A204.1 (cell line): ENCODE measurements around the gene NCBP1.
A peak's percentile ranks its signal among the peaks of the same experiment; 100 is the strongest.
"Not testable (repeated sequence)": the region's sequence is repeated elsewhere in the genome, so short reads cannot be mapped to it uniquely, and the experiment has no call there.

ENCODE experiments used
- FAIRE-seq: peaks from 2 replicates; lab custom pipeline; 2012; peaks lifted over from hg19 to GRCh38; lab: Jason Lieb, UNC

Gene NCBP1

GRCh38 chr9:97673922-97674321 lies 40.3 kb downstream of the NCBP1 start:
- no peak for FAIRE-seq

GRCh38 chr9:97675655-97676054 lies 42.0 kb downstream of the NCBP1 start:
- FAIRE-seq, result no peak

DNA sequence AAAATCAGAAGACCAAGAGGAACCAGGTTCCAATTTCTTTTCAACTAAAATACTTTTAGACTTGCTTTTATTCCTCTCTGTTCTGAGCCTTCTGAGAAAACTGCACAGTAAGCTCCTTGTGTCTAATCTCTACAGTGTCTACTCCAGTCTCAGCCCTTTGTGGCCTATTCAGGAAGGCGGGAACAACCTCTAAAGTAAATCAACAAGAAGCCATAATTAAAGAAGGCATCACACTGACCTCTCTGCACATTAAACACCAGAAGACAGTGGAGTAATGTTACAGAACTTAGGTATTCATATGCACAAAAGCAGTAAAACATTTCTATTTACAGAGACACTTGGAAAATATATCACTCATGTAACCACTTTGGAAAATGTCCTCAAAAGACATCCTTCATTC lies 48.6 kb downstream of the NCBP1 start:
- no peak for FAIRE-seq

GRCh38 chr9:97688654-97689053 lies 55.0 kb downstream of the NCBP1 start:
- FAIRE-seq, result no peak

GRCh38 chr9:97689401-97690180 lies 56.0 kb downstream of the NCBP1 start:
- no peak for FAIRE-seq

DNA sequence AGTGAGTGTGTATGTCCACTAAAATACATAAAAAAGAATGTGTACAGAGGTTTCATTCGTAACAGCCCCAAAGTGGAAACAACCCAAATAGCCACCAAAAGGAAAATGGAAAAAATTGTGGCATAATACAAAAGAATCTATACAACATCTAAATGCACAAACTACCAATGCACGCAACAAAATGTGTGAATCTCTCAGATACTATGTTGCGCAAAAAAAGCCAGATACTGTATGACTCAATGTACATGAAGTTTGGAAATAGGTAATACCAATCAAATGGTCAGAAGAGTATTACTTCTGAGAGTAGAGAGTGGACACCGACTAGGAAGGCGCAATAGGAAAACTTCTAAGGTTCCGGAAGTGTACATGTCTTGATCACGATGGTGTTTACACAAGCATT lies 61.1 kb downstream of the NCBP1 start:
- FAIRE-seq, result no peak

GRCh38 chr9:97695390-97695789 lies 61.8 kb downstream of the NCBP1 start:
- FAIRE-seq, result no peak

DNA sequence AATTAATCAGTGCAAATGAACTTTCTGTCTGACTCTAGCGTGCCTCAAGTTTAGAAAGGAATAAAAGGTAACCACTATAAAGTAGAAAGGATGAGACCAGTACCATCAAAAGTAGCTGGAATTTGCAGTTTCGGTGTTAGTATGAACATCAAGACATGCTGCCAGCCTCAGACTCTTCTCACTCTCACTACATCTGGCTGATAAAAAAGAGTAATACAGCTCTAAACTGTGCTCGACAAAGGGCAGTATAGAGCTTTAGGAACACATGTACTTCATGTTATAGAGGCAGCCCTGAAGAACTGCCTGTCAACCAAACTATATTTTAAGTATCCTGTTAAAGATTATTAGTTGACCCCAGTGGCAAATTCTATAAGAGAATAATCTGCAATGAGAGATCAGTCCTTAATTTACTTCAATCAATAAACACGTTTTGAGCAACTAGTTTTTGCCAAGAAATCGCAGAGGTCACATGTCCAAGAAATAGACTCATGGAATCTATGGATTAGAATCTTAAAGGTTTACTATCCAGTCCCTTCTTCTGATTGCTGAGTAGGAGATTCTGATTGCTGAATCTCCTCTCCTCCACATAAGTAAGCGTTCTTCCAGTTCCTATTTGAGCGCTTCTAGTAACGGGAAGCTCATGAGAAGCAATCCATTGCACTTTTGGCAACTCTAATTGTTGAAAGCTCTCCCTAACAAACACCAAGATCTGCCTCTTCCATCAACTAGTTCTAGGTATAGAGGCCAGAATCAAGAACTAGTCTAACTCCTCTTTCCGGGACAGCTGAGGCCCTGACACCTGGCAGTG lies 62.6 kb downstream of the NCBP1 start:
- FAIRE-seq, result no peak

- FAIRE-seq, result peak; percentile 30
Measured at GRCh38 chr9:97696803-97697601, 63.4 kb downstream of the NCBP1 start, which contains the start of gene XPA. TSS of gene XPA (minus strand) at chr9:97697340. CDS start at chr9:97697292, 48 bp downstream.

DNA sequence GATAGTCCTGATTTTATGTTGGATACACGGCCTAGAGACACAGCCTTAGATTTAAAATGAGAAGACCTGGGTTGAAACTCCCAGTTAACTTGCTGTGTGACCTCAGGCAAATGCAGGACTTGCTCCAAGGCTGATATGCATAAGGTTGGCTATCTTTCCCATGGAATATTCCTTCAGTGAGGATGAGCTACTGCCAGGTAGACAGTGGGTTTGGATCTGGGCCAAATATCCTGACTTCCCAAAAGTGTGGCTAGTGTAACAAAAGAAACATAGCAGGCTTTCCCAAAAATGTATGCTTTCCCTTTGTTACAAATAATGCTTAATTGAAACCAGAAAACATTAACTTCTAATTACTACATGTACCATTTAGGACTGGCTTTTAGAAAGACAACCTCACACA lies 64.2 kb downstream of the NCBP1 start:
- no peak for FAIRE-seq

DNA sequence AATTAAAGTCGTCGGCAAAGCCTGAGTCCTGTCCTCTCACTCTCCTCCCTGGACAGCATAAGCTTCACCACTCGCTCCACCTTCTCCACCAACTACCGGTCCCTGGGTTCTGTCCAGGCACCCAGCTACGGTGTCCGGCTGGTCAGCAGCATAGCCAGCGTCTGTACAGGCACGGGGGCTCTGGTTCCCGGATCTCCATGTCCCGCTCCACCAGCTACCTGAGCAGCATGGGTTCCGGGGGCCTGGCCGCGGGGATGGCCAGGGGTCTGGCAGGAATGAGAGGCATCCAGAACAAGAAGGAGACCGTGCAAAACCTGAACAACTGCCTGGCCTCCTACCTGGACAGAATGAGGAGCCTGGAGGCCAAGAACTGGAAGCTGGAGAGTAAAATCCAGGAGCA lies 65.2 kb downstream of the NCBP1 start:
- no peak for FAIRE-seq

DNA sequence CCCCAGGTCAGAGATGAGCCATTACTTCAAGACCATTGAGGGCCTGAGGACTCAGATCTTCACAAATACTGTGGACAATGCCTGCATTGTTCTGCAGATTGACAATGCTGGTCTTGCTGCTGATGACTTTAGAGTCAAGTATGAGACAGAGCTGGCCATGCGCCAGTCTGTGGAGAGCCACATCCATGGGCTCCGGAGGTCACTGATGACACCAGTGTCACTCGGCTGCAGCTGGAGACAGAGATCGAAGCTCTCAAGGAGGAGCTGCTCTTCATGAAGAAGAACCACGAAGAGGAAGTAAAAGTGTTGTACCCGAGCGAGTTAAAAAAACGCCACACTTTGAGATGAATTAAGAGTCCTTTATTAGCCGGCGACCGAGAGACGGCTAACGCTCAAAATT lies 65.7 kb downstream of the NCBP1 start:
- FAIRE-seq, result not testable (repeated sequence)

DNA sequence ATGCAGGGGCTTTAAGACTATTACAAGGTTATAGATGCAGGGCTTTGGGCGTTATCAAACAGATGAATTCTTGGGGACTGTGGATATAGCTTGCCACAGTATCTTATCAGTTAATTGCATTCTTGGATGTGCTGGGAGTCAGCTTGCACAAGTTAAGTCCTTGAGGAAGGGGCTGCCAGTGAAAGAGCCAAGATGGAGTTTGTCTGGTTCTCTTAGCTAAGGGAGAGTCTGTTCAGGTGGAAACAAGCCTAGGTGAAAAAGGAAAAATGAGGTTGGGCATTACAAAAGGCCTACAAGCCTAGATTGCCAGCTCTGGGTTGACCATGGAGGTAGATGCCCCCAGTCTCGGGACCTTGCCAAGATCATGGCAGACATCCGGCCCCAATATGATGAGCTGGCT lies 66.2 kb downstream of the NCBP1 start:
- FAIRE-seq, result not testable (repeated sequence)

- no peak for FAIRE-seq
Measured at GRCh38 chr9:97703437-97704344, 70.1 kb downstream of the NCBP1 start.

GRCh38 chr9:97704345-97704677 lies 70.7 kb downstream of the NCBP1 start:
- FAIRE-seq, result no peak

- no peak for FAIRE-seq
Measured at GRCh38 chr9:97704851-97705250, 71.2 kb downstream of the NCBP1 start.

DNA sequence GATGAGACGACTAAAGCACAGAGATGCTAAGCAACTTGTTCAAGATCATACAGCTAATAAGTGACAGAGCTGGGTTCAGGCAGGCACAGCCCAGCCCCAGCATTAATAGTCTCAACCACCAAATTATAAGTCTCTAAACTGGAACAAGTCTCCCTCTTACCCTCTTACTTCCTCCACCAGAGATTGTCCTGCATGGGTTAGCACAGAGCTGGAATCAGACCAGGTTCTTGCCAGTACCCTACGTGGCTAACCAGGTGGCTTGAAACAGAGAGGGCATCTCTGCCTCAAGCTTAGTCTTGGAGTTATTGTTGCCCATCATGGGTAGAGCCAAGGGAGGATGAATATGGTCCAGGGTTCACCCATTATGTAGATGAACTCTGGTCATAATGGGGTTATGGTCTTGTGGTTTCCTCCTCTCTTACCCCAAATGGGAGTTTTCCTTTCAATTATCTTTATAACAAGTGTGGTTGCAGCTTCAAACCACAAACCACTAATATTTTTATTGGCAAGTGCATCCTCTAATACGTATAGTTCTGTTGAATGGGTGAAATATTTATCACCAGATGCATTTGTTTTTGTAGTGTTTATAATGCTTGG lies 71.8 kb downstream of the NCBP1 start:
- no peak for FAIRE-seq

- no peak for FAIRE-seq
Measured at GRCh38 chr9:97706246-97706645, 72.6 kb downstream of the NCBP1 start.

DNA sequence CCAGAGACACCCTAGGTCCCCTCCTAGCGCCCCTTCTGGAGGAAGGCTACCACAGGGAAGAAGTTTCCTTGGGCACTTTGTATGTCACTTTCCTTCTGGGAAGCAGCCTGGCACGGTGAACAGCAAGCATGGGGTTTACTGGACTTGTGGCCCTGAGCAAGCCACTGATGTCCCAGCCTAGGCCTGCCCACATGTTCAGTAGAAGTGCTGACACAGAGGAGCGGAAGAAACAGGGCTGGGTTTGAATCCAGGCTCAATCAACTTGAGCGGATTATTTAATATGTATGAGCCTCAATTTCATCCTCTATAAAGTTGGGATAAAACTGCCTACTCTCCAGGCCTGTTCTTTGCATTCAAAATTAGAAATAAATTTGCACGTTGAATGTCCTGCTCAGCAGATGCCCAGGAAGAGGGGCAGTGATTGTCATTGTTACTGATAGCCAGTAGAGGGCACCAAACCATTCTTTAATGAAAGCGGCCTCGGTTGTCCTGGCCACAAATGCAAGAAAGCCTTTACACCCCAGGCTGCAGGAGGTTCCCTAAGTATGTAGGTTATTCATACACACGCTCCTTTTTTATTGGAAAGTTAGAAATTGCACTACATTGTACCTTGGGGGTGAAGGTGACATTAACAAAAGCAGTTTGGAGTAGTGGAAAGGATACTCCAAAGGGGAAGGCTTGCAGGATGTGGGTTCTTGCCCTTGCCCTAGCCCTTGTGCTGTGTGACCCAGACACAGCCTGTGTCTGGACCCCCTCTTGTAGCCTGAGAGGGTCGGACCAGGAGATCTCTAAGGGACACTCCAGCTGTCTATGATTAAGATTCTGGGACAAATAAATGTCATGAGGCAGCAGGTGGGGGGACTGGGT lies 77.0 kb downstream of the NCBP1 start:
- peak; percentile 84 for FAIRE-seq

GRCh38 chr9:97711223-97711626 lies 77.6 kb downstream of the NCBP1 start:
- FAIRE-seq, result no peak
